Loucy (cell line): ENCODE results near the gene LIN28B.

ENCODE experiments used
- H2AFZ ChIP-seq: fragments of 200-600 bp; sonication (generic); 2 replicates; pipeline ENCODE4 v1.6.0; 2016; ENCODE audit warnings: antibody characterized with exemption, mild to moderate bottlenecking, low read length, moderate library complexity
- H3F3A ChIP-seq: fragments of 200-600 bp; 2 replicates; pipeline ENCODE4 v1.6.0; 2016; ENCODE audit warnings: antibody characterized with exemption, low read depth, mild to moderate bottlenecking
- H3K27me3 ChIP-seq: fragments of 200-600 bp; sonication (generic); 2 replicates; pipeline ENCODE4 v1.6.1; 2014; ENCODE audit warnings: low read length, mild to moderate bottlenecking; ENCODE audit not compliant: insufficient read depth, poor library complexity, severe bottlenecking
- H3K36me3 ChIP-seq: fragments of 200-600 bp; sonication (generic); 2 replicates; pipeline ENCODE4 v1.6.1; 2016; ENCODE audit warnings: low read length; ENCODE audit not compliant: insufficient read depth
- H3K4me1 ChIP-seq: fragments of 200-600 bp; sonication (generic); 2 replicates; pipeline ENCODE4 v1.5.1; 2014; ENCODE audit warnings: low read length, mild to moderate bottlenecking; ENCODE audit not compliant: insufficient read depth, poor library complexity, severe bottlenecking
- H3K4me2 ChIP-seq: fragments of 200-600 bp; sonication (generic); 2 replicates; pipeline ENCODE4 v1.6.0; 2014; ENCODE audit warnings: antibody characterized with exemption, low read length, low read depth, mild to moderate bottlenecking; ENCODE audit not compliant: poor library complexity, severe bottlenecking
- H3K4me3 ChIP-seq: fragments of 200-600 bp; sonication (generic); 2 replicates; pipeline ENCODE4 v1.5.1; 2014; ENCODE audit warnings: low read length, mild to moderate bottlenecking, mixed read lengths; ENCODE audit not compliant: poor library complexity, severe bottlenecking
- H3K79me2 ChIP-seq: fragments of 200-600 bp; sonication (generic); 2 replicates; pipeline ENCODE4 v1.6.1; 2014; ENCODE audit warnings: low read length; ENCODE audit not compliant: insufficient read depth
- H3K9ac ChIP-seq: fragments of 200-600 bp; sonication (generic); 2 replicates; pipeline ENCODE4 v1.6.0; 2014; ENCODE audit warnings: mild to moderate bottlenecking, low read depth, low read length, moderate library complexity; ENCODE audit not compliant: poor library complexity, severe bottlenecking
- H3K9me2 ChIP-seq: fragments of 200-600 bp; sonication (generic); replicated peaks from 2 replicates; pipeline ENCODE4 v1.6.1; 2016; ENCODE audit warnings: low read depth, low read length, mixed read lengths
- H3K9me3 ChIP-seq: fragments of 200-600 bp; sonication (generic); 2 replicates; pipeline ENCODE4 v1.6.1; 2014; ENCODE audit warnings: mild to moderate bottlenecking, antibody characterized with exemption, low read length, low read depth; ENCODE audit not compliant: insufficient read depth
- H4K20me1 ChIP-seq: fragments of 200-600 bp; sonication (generic); 2 replicates; pipeline ENCODE4 v1.6.0; 2014; ENCODE audit warnings: antibody characterized with exemption, low read length, mild to moderate bottlenecking; ENCODE audit not compliant: insufficient read depth, poor library complexity, severe bottlenecking
- CTCF ChIP-seq: fragments of 200-600 bp; sonication (generic); conservative IDR thresholded peaks from 2 replicates; pipeline ENCODE4 v1.5.1; 2014; ENCODE audit warnings: mild to moderate bottlenecking, antibody characterized with exemption, low read length
- EZH2phosphoT487 ChIP-seq: fragments of 200-600 bp; IDR thresholded peaks from 2 replicates; pipeline ENCODE4 v1.6.1; 2018; ENCODE audit warnings: antibody characterized with exemption, mild to moderate bottlenecking, moderate library complexity, borderline replicate concordance

The LIN28B gene

GRCh38 chr6:104957301-104958177 lies 632 bp downstream of the LIN28B start:
- peak overlapping the region; percentile 80 for H3K9ac ChIP-seq
- H3K4me3 ChIP-seq, result peak overlapping the region; percentile 79
- no peaks in the 10 kb centered on the region for H3K9me2 ChIP-seq
- H2AFZ ChIP-seq, result peak overlapping the region; percentile 58; the same call in 1 of the 2 replicates
- H3K4me1 ChIP-seq, result peaks cover 19% of the 10 kb centered on the region
- H4K20me1 ChIP-seq, result peaks cover 14% of the 10 kb centered on the region
- H3K9me3 ChIP-seq, result no peaks in the 10 kb centered on the region
- peaks cover 48% of the 10 kb centered on the region for H3K79me2 ChIP-seq
- no peaks in the 10 kb centered on the region for H3K27me3 ChIP-seq
- peak overlapping the region; percentile 71 for H3K4me2 ChIP-seq
- no peaks in the 10 kb centered on the region for H3F3A ChIP-seq
- H3K36me3 ChIP-seq, result no peaks in the 10 kb centered on the region
- TF ChIP-seq CTCF (no peak), EZH2phosphoT487 (no peak)

- Histone ChIP-seq H4K20me1 (peaks cover 14% of the 10 kb centered on the region), H3K4me3 (peak overlapping the region; percentile 79), H3K27me3 (no peaks in the 10 kb centered on the region), H2AFZ (no peak overlapping the region), H3K9me3 (no peaks in the 10 kb centered on the region), H3K4me2 (peak overlapping the region; percentile 71), H3K36me3 (no peaks in the 10 kb centered on the region), H3K9me2 (no peaks in the 10 kb centered on the region), H3F3A (no peaks in the 10 kb centered on the region), H3K79me2 (peaks cover 52% of the 10 kb centered on the region), H3K9ac (peak overlapping the region; percentile 80), H3K4me1 (peaks cover 19% of the 10 kb centered on the region)
- TF ChIP-seq EZH2phosphoT487 (no peak), CTCF (no peak)
Measured at GRCh38 chr6:104958178-104959025, 1.5 kb downstream of the LIN28B start.

GRCh38 chr6:104959026-104959858 lies 2.3 kb downstream of the LIN28B start:
- H3K9me3 ChIP-seq, result no peaks in the 10 kb centered on the region
- H3K4me2 ChIP-seq, result peak overlapping the region; percentile 71
- no peaks in the 10 kb centered on the region for H3K9me2 ChIP-seq
- no peaks in the 10 kb centered on the region for H3K27me3 ChIP-seq
- peaks cover 14% of the 10 kb centered on the region for H4K20me1 ChIP-seq
- H3K79me2 ChIP-seq, result peaks cover 56% of the 10 kb centered on the region
- H2AFZ ChIP-seq, result no peak overlapping the region
- no peaks in the 10 kb centered on the region for H3K36me3 ChIP-seq
- no peaks in the 10 kb centered on the region for H3F3A ChIP-seq
- TF ChIP-seq EZH2phosphoT487 (no peak), CTCF (no peak)
- H3K9ac ChIP-seq, result peak overlapping the region; percentile 80
- peak overlapping the region; percentile 79 for H3K4me3 ChIP-seq
- H3K4me1 ChIP-seq, result peaks cover 20% of the 10 kb centered on the region
